GM19463 (cell line): ENCODE results near the gene KCTD7.
"Not testable (repeated sequence)": the region's sequence is repeated elsewhere in the genome, so short reads cannot be mapped to it uniquely, and the experiment has no call there.

ENCODE experiments used
- ATAC-seq: cut with Tn5 transposase; IDR thresholded peaks from one replicate; pipeline ENCODE4 v1.9.1; 2021; ENCODE audit warnings: mild to moderate bottlenecking, moderate library complexity; ENCODE audit not compliant: unreplicated experiment

Gene KCTD7

GRCh38 chr7:66628361-66629221 lies at the start of gene KCTD7:
KCTD7 (plus strand) TSS chr7:66628881; CDS start chr7:66629065, 184 bp downstream.
- ATAC-seq, result peak; percentile 90

GRCh38 chr7:66580380-66580779 lies 48.3 kb upstream of the KCTD7 start:
- not testable (repeated sequence) for ATAC-seq

- ATAC-seq, result not testable (repeated sequence)
These were observed 45.7 kb upstream of the KCTD7 start for GRCh38 chr7:66582816-66583489.

GRCh38 chr7:66583490-66584110 lies 45.1 kb upstream of the KCTD7 start:
- no peak for ATAC-seq

- ATAC-seq, result no peak
These were observed 42.5 kb upstream of the KCTD7 start for GRCh38 chr7:66586181-66586580.

- ATAC-seq, result not testable (repeated sequence)
These were observed 40.5 kb upstream of the KCTD7 start for GRCh38 chr7:66588226-66588625.

- not testable (repeated sequence) for ATAC-seq
These were observed 39.7 kb upstream of the KCTD7 start for GRCh38 chr7:66588856-66589570.

GRCh38 chr7:66590302-66591057 lies 38.2 kb upstream of the KCTD7 start:
- ATAC-seq, result not testable (repeated sequence)

- not testable (repeated sequence) for ATAC-seq
These were observed 37.5 kb upstream of the KCTD7 start for GRCh38 chr7:66591058-66591798.

- ATAC-seq, result peak; percentile 99
These were observed 36.7 kb upstream of the KCTD7 start for GRCh38 chr7:66591799-66592596.

GRCh38 chr7:66592597-66593146 lies 36.0 kb upstream of the KCTD7 start:
- ATAC-seq, result peak; percentile 5

- not testable (repeated sequence) for ATAC-seq
These were observed 34.6 kb upstream of the KCTD7 start for GRCh38 chr7:66594082-66594481.

GRCh38 chr7:66597461-66597860 lies 31.2 kb upstream of the KCTD7 start:
- no peak for ATAC-seq

- ATAC-seq, result no peak
These were observed 26.5 kb upstream of the KCTD7 start for GRCh38 chr7:66602159-66602558.

GRCh38 chr7:66604198-66604597 lies 24.5 kb upstream of the KCTD7 start:
- no peak for ATAC-seq

- not testable (repeated sequence) for ATAC-seq
These were observed 22.0 kb upstream of the KCTD7 start for GRCh38 chr7:66606540-66607291.

- ATAC-seq, result no peak
These were observed 19.5 kb upstream of the KCTD7 start for GRCh38 chr7:66609176-66609575.

GRCh38 chr7:66614596-66614995 lies 14.1 kb upstream of the KCTD7 start:
- ATAC-seq, result not testable (repeated sequence)
